G401 (cell line): ENCODE measurements around the gene RBBP6. TPM values are rescaled to one million over a fixed set of nuclear protein-coding genes. Genes with fewer than 3 reads are reported as not detected.
A peak's percentile ranks its signal among the peaks of the same experiment; 100 is the strongest.

Source experiments
- DNase-seq: peaks from one replicate; pipeline ENCODE4 v3.0.0-alpha.2; 2015; ENCODE audit warnings: low spot score
- in situ Hi-C: cut with HindIII; loops from 2 replicates; pipeline ENCODE4 v1.10.0; 2016; ENCODE audit warnings: low sequenced_read_pairs, mixed read lengths
- total RNA-seq: library from RNA; depleted of rRNA; stranded (reverse); fragments of >200 nt; shearing (Covaris generic); gene quantifications from 2 replicates; pipeline ENCODE4 v1.2.3, GENCODE V29; 2014

Gene RBBP6
- total RNA-seq, 1 experiment from 2014 or later = 26.5 TPM

DNA sequence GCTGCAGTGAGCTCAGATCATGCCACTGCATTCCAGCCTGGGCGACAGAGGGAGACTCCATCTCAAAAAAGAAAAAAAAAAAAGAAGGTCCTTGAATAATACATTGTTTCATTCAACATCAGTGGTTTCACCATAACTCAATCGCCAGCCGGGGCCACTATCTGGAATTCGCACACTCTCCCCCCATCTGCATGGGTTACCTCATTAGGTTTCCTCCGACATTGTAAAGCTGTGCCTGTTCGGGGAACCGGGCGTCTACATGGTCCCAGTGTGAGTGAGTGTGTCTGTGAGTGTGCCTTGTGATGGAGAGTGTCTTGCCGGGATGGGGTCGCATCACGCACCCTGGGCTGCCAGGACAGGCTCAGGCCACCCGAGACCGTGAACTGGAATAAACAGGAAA, 16.6 kb upstream of the RBBP6 start:
- DNase-seq = no peak
- in situ Hi-C loops = no loop called here

DNA sequence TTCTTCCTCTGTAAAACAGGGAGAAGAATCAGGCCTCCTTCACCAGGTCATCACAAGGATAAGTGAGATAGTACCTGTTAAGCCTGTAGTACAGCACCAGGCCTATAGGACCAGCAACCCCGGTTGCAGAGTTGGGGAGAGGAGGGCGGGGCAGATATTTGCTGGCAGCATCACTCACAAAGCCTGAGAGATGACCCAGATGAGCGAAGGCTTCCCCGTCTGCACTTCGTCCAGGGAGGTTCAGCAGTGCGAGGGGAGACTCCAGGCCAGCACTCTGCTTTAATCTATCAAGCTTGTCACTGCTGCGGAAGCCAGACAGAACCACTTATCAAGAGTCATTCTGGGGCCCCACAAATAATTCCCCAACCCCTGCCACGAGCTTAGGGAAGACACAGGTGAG, 15.8 kb upstream of the RBBP6 start:
- DNase-seq = no peak

DNA sequence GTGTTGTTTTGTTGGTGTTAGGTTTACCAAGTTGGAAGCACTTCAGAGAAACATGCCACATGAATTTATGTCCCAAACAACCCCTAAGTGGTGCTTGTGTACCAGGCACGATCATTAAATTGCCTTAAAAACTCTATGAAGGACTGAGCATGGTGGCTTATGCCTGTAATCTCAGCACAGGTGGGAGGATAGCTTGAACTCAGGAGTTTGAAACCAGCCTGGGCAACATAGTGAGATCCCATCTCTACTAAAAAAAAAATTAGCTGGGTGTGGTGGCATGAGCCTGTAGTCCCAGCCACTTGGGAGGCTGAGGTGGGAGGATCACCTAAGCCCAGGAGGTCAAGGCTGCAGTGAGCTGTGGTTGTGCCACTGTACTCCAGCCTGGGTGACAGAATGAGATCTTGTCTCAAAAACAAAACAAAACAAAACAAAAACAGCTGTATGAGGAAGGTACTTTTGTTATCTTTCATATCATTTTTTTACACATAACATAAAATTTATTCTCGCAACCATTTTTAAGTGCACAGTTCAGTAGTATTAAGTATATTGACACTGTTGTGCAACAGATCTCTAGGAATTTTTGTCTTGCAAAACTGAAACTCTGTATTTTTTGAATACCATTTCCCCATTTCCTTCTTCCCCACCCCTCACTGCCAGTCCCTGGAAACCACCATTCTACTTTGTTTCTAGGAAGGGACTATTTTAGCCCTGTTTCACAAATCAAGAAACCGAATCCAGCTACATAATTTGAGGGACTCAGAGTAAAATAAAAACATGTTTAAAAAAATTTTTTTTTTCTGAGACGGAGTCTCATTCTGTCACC, 14.3 kb upstream of the RBBP6 start:
- DNase-seq = no peak
- in situ Hi-C loops = no loop called here

More for the DNA sequence above, 15.8 kb upstream of the RBBP6 start:
- in situ Hi-C loops = no loop called here

DNA sequence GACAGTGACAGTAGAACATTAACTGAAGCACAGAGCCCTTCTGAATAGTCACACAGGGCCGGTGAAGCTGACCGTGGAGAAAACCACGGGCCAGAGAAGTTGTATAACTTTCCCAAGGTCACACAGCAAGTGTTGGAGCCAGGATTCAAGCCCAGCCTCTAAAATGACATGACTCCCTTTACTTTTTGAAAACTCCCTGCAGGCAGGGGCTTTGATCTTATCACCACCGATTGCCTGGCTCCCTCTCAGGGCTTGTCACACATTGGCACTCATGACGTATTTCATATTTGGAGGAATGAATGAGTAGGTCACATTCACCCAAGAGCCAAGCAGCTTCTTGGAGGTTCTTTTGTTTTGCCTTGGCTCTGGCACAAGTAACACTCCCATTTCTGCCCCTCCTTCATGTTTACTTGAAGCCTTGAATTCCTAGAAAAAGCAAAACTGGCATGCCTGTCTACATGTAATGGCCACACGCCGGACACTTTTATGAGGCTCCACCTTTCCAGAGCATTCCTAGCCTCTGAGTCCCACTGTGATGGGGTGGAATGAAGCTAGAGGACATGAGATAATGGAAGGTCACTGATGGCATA, 13.3 kb upstream of the RBBP6 start:
- in situ Hi-C loops = no loop called here
- no peak for DNase-seq

DNA sequence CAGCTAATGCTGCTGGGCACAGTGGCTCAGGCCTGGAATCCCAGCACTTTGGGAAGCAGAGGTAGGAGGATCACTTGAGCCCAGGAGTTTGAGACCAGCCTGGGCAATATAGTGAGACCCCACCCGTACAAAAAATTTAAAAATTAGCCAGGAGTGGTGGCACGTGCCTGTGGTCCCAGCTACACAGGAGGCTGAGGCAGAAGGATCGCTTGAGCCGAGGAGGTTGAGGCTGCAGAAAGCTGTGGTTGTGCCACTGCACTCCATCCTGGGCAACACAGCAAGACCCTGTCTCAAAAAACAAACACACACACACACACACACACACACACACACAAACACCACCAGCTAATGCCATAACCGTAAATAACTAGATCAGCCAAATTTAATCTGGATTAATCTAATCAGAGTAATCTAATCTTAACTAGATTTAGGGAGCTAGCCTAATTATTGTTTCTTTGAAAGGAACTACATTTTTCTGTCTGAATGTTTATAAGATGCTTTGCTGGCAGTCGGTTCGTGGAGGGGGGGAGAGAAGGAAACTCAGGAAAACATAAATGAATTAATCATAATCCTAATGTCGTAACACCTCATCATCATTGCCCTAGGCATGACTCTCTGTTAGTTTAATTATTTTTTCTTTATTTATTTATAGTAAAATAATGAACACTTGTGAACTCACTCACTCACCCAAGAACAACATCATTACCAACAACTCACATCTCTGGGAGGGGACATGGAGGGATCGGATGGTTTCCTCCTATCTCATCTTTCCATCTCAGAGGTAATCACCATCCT, 12.5 kb upstream of the RBBP6 start:
- DNase-seq = no peak
- in situ Hi-C loops = no loop called here

DNA sequence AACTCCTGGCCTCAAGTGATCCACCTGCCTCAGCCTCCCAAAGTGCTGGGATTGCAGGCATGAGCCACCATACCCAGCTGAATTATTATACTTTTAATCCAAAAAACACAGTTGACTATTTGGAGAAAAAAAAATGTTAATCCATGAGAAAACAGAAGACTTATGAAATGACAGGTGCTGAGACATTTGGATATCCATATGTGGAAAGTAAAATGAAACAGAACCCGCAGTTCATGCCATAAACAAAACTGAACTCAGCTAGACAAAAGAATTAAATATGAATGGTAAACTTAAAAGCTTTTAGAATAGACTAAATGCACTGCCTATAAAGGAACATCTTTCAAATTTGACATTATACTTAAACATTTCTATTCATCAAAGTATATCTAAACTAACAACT, 8.2 kb upstream of the RBBP6 start:
- no peak for DNase-seq
- in situ Hi-C loops = no loop called here

DNA sequence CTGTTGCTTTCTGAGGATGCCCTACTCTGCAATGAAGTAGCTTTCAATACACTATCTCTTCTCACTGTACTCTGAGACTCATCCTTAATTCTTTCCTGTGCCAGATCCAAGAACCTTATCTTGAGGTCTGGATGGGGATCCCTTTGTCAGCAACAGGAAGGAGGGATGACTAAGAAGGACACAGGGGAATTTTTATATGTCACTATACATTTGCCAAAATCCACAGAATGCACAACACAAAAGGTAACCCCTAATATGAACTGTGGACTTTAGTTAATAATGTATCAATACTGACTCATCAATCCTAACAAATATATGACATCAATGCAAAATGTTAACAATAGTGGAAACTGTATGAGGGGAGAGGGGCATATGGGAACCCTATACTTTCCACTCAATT, 4.7 kb upstream of the RBBP6 start:
- DNase-seq = no peak
- in situ Hi-C loops = no loop called here

DNA sequence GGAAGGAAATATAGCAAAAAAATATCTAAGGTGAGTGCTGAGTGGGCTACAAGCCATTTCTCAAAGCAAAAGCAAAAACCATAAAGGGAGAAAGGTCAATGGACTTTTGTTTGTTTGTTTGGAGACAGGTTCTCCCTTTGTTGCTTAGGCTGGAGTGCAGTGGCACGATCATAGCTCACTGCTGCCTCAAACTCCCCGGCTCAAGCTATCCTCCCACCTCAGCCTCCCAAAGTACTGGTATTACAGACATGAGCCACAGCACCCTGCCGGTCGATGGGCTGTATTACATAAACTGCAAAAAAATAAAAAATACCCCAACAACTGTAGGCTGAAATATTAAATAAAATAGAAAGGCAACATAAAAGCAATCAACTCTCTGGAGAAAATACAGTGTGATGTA, 3.5 kb upstream of the RBBP6 start:
- no peak for DNase-seq
- in situ Hi-C loops = no loop called here

DNA sequence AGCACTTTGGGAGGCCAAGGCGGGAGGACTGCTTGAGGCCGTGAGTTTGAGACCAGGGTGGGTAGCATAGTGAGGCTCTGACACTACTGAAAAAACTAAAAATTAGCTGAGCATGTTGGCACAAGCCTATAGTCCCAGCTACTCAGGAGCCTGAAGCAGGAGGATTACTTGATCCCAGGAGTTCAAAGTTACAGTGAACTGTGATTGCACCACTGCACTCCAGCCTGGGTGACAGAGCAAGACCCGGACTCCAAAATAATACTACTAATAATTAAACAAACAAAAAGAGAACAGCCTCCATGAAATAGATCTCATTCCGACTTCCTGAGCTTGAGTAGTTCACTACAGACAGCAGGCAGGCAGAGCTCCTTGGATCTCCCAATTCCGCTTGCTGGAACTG, 2.7 kb upstream of the RBBP6 start:
- in situ Hi-C loops = no loop called here

DNA sequence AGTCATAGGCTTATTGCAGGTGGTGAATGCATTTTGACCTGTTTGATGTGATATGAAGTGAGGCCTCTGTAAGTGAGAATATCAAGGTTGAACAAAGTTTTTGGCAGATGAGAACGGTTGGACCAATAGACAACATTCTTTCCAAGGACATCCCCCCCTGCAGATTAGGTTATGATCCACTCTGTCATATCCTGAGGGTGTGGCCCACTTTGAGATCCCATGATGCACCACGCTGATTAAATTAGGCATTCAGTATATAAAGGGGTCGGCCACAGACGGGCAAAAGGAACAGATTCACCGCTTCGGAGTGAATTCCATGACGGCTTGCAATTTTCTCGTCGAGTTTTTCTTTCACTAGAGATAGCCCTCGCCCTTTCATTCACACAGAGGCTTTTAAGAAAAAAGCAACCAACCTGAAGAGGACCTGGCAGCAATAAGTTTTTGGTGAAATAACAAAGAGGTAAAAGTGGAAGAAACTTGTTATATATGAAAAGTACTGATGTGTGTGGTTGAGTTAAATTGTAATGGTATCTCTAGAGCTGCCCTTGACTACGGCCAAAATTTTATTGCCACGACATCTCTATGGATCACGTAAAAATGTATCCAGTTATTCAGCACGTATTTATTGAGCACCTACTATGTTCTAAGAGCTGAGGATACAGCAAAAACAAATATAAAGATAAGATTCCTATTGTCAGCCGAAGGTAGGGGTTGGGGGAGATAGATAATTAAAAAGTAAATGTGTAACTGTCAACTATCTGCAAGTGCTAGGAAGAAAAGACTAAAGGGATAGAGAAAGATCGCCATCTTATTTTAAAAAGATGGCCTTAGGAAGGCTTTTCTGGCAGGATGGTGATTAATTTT, 1.7 kb upstream of the RBBP6 start:
- in situ Hi-C loops = no loop called here
- no peak for DNase-seq

More for the DNA sequence above, 2.7 kb upstream of the RBBP6 start:
- DNase-seq = no peak

DNA sequence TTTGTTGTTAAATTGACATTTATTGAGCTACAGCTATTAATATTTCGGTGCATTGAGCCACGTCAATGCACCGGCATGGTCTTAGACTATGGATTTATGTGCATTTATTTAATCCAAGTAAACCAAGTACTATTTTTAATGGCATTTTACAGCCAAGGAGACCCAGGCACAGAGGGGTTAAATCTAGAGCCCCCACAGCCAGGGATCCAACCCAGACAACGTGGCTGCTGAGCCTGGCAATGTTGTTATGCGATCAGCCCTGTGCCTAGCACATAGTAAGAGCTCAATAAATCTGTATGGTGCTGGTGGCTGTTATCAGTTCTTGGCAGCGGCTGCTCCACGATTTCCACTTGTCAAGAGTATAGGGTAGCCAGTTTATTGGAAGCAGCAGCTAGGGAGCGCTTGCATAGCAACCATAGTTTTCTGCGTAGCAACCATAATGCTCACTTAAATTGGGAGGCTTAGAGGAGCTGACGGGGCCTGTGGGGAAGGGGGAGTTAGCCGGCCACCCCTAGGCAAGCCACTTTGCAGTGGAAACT, 541 bp upstream of the RBBP6 start:
- in situ Hi-C loops = no loop called here
- DNase-seq = no peak

DNA sequence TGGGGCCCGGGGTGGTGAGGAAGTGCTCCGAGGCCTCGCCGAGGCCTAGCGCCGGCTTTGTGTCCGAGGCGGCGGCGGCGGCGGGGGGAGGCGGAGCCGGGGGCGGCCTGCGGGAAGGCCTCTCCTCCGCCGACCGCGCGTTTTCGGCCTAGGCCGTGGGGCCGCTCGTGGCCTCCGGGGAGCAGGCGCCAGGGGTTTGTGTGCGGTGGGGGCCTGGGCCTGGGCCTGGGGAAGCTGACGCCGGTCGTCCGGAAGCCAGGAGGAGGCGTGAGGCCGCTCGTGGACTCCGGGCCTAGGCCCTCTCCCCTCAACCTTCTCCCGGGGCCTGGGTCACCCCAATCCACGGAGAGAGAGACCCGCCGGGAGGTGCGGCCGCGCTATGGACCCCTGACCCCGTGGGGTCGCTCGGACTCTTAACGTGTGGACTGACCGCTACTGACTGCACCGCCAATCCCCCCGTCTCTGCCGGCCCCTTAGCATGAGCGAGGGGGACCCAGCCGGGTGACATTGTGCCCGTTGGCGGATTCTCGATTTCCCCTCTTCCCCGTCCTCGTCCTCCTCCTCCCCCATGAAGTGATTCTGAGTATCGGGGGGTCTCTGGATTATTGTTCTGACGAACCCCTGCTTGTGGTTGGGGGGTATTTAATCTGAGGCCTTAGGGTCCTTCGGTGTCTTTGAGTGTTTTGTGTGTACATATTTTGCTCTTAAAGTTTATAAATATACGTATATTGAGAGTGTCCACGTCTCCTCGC, 660 bp downstream of the RBBP6 start:
- in situ Hi-C loops = loop anchor here (5.0 kb wide), 1 partner anchor 62 kb away; no protein-coding TSS in a partner anchor
- DNase-seq = no peak

DNA sequence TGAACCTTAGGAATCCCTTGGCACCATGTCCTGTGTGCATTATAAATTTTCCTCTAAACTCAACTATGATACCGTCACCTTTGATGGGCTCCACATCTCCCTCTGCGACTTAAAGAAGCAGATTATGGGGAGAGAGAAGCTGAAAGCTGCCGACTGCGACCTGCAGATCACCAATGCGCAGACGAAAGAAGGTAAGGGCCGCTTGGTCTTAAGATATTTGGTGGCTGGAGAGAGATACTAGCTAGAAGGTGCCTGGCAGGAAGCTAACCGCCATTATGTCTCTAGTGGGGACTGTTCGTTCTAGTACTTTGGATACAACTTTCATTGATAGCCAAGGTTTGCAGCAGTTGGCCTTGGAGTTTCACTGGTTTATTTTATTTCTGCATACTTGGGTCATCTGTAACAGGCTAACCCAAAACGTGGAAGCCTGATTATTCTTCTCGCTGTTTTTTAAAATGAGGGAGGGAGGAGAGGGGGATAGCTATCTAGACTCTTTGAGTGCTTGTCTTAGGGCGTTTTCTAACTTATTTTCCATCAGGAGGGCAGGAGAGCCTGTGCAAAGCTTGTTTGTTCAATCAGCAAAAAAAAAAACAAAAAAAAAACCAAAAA, 1.3 kb downstream of the RBBP6 start:
- in situ Hi-C loops = loop anchor here (5.0 kb wide), 1 partner anchor 62 kb away; no protein-coding TSS in a partner anchor
- no peak for DNase-seq

DNA sequence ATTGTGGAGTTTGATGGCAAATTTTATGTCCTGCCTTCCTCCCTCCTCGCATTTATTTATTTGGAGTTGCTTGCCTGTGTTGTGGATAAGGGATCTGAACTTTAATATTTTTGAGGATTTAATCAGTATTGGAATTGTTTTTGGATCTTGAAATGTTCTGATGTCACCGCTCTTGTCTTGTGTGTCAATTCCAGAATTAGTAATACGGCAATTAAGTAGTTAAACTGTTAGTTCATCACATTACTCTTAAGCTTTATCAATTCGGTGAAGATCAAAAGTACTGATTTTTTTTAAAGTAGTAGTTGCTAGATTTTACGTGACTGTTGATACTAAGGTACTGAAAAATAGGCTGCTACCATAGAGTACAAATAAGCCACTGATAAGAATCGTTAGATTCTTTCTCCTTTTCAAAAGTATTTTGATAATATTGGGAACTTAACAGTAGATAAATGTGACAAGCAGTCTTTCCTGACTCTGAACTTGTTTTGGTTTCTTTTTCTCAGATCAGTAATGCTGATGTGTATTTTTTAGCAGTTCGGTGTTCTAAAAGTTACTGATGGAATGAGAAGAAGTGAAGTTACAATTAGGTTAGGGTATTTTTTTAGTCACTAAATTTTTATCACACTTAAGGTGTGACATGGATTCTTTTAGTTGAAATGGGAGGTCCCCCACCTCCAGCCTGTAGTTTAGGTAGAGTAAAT, 2.0 kb downstream of the RBBP6 start:
- DNase-seq = no peak
- in situ Hi-C loops = loop anchor here (5.0 kb wide), 1 partner anchor 61 kb away; no protein-coding TSS in a partner anchor

DNA sequence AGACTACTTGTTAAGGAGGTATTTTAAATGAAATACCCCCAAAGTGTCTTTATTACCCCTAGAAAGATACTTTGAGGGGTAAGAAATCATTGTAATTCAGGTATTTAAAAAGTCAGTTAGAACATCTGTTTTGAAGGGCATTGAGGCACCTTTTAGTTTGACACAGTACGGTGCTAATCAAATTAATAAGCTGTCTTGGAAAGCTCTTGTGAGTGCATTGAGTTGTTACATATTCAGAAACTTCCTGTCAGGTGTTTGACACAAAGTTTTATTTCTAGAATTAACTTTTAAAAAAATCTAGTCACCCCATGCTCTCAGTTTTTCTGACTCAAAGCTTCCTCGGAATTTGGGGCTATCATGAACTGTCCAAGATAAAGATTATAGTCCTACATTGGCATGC, 4.6 kb downstream of the RBBP6 start:
- in situ Hi-C loops = loop anchor here (5.0 kb wide), 1 partner anchor 58 kb away; no protein-coding TSS in a partner anchor

DNA sequence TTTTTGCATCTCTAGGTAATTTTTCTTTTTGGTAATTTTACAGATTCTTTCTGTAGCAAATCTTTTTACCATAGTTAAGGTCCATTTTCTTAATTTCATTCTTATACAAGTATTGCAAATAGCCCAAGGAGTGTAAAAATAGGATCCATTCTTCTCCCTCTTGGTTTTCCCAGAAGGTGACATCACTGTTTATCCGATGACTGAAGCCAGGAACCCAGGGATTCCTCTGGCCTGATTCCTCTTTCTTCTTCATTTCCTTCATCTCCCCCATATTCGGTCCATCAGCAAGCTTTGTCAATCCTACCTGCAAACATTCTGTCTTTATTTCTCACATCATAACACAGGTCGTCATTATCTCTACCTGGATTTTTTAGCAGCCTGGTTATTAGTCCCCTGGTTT, 5.3 kb downstream of the RBBP6 start:
- peak; percentile 66 for DNase-seq
- in situ Hi-C loops = loop anchor here (5.0 kb wide), 1 partner anchor 58 kb away; no protein-coding TSS in a partner anchor

More for the DNA sequence above, 4.6 kb downstream of the RBBP6 start:
- no peak for DNase-seq

DNA sequence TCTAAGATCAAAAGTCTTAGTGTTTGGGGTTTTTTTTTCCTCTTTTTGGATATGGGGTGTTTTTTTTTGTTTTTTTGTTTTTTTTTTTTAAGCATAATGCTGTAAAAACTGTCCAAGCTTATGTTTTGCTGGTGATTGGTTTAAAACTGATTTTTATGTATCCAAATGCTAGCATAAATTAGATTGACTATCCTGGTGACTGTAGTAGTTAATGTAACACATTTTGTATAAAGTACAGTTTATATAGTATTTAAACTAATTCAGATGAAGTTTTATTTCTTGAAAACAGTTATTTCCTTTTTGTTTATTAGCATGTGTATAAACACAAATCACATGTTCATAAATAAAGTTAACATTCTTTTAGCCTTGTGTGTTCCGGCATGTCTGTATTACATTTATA, 10.9 kb downstream of the RBBP6 start:
- no peak for DNase-seq
- in situ Hi-C loops = no loop called here
